ENCODE measurements around the gene FAM162A.

Gene FAM162A

DNA sequence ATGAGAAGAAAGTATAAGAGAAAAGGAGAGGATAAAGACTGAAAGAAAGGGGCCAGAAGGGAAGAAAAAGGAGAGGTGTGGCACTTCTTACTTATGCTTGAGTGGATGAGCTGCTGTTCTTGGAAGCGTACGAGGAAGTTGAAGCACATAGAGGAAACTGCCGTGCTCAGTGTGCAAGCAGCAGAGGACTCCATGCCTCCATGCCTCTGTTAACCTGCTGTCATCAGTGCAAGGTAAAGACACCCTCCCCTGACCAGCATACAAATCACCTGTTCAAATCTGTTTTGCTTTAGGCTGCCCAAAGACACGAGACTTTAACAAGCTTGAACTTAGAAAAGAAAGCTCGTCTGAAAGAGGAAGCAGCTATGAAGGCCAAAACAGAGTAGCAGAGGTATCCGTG, 25.5 kb downstream of the FAM162A start:
- TF ChIP-seq ZNF211 (tag by site-specific recombination; IDR thresholded peaks at IDR 0.05; ENCODE audit: low read depth) (no peak), ZNF114 (tag by site-specific recombination; IDR thresholded peaks at IDR 0.05) (no peak), ZNF585B (tag by site-specific recombination; IDR thresholded peaks at IDR 0.05) (no peak)
- TF ChIP-seq, protein P1, sequence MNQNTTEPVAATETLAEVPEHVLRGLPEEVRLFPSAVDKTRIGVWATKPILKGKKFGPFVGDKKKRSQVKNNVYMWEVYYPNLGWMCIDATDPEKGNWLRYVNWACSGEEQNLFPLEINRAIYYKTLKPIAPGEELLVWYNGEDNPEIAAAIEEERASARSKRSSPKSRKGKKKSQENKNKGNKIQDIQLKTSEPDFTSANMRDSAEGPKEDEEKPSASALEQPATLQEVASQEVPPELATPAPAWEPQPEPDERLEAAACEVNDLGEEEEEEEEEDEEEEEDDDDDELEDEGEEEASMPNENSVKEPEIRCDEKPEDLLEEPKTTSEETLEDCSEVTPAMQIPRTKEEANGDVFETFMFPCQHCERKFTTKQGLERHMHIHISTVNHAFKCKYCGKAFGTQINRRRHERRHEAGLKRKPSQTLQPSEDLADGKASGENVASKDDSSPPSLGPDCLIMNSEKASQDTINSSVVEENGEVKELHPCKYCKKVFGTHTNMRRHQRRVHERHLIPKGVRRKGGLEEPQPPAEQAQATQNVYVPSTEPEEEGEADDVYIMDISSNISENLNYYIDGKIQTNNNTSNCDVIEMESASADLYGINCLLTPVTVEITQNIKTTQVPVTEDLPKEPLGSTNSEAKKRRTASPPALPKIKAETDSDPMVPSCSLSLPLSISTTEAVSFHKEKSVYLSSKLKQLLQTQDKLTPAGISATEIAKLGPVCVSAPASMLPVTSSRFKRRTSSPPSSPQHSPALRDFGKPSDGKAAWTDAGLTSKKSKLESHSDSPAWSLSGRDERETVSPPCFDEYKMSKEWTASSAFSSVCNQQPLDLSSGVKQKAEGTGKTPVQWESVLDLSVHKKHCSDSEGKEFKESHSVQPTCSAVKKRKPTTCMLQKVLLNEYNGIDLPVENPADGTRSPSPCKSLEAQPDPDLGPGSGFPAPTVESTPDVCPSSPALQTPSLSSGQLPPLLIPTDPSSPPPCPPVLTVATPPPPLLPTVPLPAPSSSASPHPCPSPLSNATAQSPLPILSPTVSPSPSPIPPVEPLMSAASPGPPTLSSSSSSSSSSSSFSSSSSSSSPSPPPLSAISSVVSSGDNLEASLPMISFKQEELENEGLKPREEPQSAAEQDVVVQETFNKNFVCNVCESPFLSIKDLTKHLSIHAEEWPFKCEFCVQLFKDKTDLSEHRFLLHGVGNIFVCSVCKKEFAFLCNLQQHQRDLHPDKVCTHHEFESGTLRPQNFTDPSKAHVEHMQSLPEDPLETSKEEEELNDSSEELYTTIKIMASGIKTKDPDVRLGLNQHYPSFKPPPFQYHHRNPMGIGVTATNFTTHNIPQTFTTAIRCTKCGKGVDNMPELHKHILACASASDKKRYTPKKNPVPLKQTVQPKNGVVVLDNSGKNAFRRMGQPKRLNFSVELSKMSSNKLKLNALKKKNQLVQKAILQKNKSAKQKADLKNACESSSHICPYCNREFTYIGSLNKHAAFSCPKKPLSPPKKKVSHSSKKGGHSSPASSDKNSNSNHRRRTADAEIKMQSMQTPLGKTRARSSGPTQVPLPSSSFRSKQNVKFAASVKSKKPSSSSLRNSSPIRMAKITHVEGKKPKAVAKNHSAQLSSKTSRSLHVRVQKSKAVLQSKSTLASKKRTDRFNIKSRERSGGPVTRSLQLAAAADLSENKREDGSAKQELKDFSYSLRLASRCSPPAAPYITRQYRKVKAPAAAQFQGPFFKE (tag by site-specific recombination; IDR thresholded peaks at IDR 0.05; ENCODE audit: borderline replicate concordance): no peak

DNA sequence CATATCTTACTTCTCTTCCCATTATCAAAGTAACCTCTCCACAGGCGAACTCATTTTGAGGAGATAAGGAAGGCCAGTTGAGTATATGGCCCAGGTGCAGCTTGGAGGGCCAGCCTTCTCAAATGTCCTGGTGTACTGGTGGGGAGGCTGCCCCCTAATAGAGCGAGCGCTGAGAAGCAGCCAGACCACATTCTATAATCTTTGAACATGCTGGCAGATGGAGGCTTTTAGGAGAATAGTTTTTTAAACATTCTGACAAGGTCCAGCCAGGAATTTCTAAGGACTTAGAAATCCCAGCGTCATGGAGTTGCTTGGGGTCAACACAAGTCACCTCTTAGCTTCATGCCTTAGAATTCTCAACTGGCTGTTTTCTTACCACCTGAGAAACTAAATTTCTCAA, 26.1 kb downstream of the FAM162A start:
- ChIA-PET CTCF (interaction anchor here (0.9 kb wide), 1 partner anchor 17 kb away, joined by 6 read pairs; no protein-coding TSS in a partner anchor), POLR2A (no interaction called here)
- Histone ChIP-seq H3K9me3 (ENCODE audit: control insufficient read depth, insufficient read depth, low read depth, low read length) (no peaks in the 10 kb centered on the region), H3K27ac (ENCODE audit: extremely low read depth, low read depth, low read length) (no peak overlapping the region), H3K36me3 (ENCODE audit: control insufficient read depth in 2 of 2, insufficient read depth in 1 of 2, low read length in 2 of 2) (peaks cover 0 to 66% of the 10 kb centered on the region in 2 experiments; a peak in 2 of 3 replicates), H3K4me1 (ENCODE audit: control insufficient read depth, insufficient read depth, low read length) (no peaks in the 10 kb centered on the region), H3K4me3 (ENCODE audit: low read depth, low read length) (no peak overlapping the region)
- TF ChIP-seq SCRT2 (tag by site-specific recombination; IDR thresholded peaks at IDR 0.05) (no peak), ZNF626 (tag by site-specific recombination; IDR thresholded peaks at IDR 0.05) (no peak), ZNF274 (IDR thresholded peaks at IDR 0.05; ENCODE audit: low read length) (no peak), ZNF274 (tag by site-specific recombination; IDR thresholded peaks at IDR 0.05; ENCODE audit: borderline replicate concordance) (no peak), KLF16 (tag by site-specific recombination; IDR thresholded peaks at IDR 0.05) (no peak), ZNF132 (tag by site-specific recombination; IDR thresholded peaks at IDR 0.05; ENCODE audit: borderline replicate concordance) (no peak), ZNF747 (tag by site-specific recombination; IDR thresholded peaks at IDR 0.05) (no peak), ZNF366 (tag by site-specific recombination; conservative IDR thresholded peaks at IDR 0.05) (no peak), ZNF600 (tag by site-specific recombination; IDR thresholded peaks at IDR 0.05) (no peak), HOXC10 (CRISPR knock-in tag; IDR thresholded peaks at IDR 0.05) (no peak), ZNF558 (tag by site-specific recombination; IDR thresholded peaks at IDR 0.05) (no peak), ZNF24 (tag by site-specific recombination; IDR thresholded peaks at IDR 0.05) (no peak)
- TF ChIP-seq, protein P2, sequence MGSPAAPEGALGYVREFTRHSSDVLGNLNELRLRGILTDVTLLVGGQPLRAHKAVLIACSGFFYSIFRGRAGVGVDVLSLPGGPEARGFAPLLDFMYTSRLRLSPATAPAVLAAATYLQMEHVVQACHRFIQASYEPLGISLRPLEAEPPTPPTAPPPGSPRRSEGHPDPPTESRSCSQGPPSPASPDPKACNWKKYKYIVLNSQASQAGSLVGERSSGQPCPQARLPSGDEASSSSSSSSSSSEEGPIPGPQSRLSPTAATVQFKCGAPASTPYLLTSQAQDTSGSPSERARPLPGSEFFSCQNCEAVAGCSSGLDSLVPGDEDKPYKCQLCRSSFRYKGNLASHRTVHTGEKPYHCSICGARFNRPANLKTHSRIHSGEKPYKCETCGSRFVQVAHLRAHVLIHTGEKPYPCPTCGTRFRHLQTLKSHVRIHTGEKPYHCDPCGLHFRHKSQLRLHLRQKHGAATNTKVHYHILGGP (tag by site-specific recombination; IDR thresholded peaks at IDR 0.05): no peak

More for the DNA sequence above, 25.5 kb downstream of the FAM162A start:
- no peak overlapping the region for H3K27ac ChIP-seq (ENCODE audit: extremely low read depth, low read depth, low read length)
- no peaks in the 10 kb centered on the region for H3K4me1 ChIP-seq (ENCODE audit: control insufficient read depth, insufficient read depth, low read length)
- H3K9me3 ChIP-seq (ENCODE audit: control insufficient read depth, insufficient read depth, low read depth, low read length): no peaks in the 10 kb centered on the region
- H3K36me3 ChIP-seq (ENCODE audit: control insufficient read depth in 2 of 2, insufficient read depth in 1 of 2, low read length in 2 of 2): peaks cover 0 to 71% of the 10 kb centered on the region in 2 experiments; a peak in 2 of 3 replicates
- ChIA-PET POLR2A (no interaction called here), CTCF (interaction anchor here (0.9 kb wide), 1 partner anchor 16 kb away, joined by 6 read pairs; no protein-coding TSS in a partner anchor)
- no peak overlapping the region for H3K4me3 ChIP-seq (ENCODE audit: low read depth, low read length)
